A673 (cell line): Measurements from ENCODE around the gene POLA1. TPM values are rescaled to one million over a fixed set of nuclear protein-coding genes. Genes with fewer than 3 reads are reported as not detected.

Experiments
- BruUV-seq: library from RNA; stranded (reverse); fragments of 400-500 nt; replicated peaks from 2 replicates; lab custom pipeline; 2021; lab: Mats Ljungman, UMichigan
- CTCF ChIA-PET: fragments of 300-600 bp; sonication (Branson Sonifier 250); formaldehyde crosslinking; loops from one replicate; lab custom pipeline; 2022; ENCODE audit warnings: antibody characterized with exemption; lab: Charles Lee
- POLR2A ChIA-PET: fragments of 300-600 bp; sonication (Branson Sonifier 250); formaldehyde crosslinking; loops from one replicate; lab custom pipeline; 2022; ENCODE audit warnings: antibody characterized with exemption; ENCODE audit not compliant: low non-redundant PET; lab: Charles Lee
- DNase-seq: peaks from one replicate; pipeline ENCODE4 v3.0.0-alpha.2; 2015; ENCODE audit warnings: low spot score
- H3K27ac ChIP-seq: fragments of 200-600 bp; sonication (generic); 2 replicates; pipeline ENCODE4 v1.5.1; 2016; ENCODE audit warnings: mixed run types, low read depth, mild to moderate bottlenecking, mixed read lengths, antibody characterized with exemption, low read length; ENCODE audit not compliant: poor library complexity, severe bottlenecking
- H3K27me3 ChIP-seq: fragments of 200-600 bp; sonication (generic); replicated peaks from 2 replicates; pipeline ENCODE4 v1.6.1; 2017; ENCODE audit warnings: mixed run types, low read depth, mild to moderate bottlenecking, mixed read lengths, antibody characterized with exemption, low read length; ENCODE audit not compliant: insufficient read depth, poor library complexity
- H3K36me3 ChIP-seq: fragments of 200-600 bp; sonication (generic); 2 replicates; pipeline ENCODE4 v1.6.1; 2016; ENCODE audit warnings: mixed run types, mild to moderate bottlenecking, mixed read lengths, antibody characterized with exemption, low read length; ENCODE audit not compliant: insufficient read depth, poor library complexity, severe bottlenecking
- H3K4me1 ChIP-seq: fragments of 200-600 bp; sonication (generic); 2 replicates; pipeline ENCODE4 v1.6.1; 2017; ENCODE audit warnings: mixed run types, mild to moderate bottlenecking, mixed read lengths, antibody characterized with exemption, low read length; ENCODE audit not compliant: insufficient read depth, poor library complexity, severe bottlenecking
- H3K4me3 ChIP-seq: fragments of 200-600 bp; sonication (generic); 2 replicates; pipeline ENCODE4 v1.5.1; 2016; ENCODE audit warnings: low read depth, mixed run types, mild to moderate bottlenecking, mixed read lengths, low read length; ENCODE audit not compliant: poor library complexity, severe bottlenecking
- H3K9me3 ChIP-seq: fragments of 200-600 bp; sonication (generic); 2 replicates; pipeline ENCODE4 v1.6.1; 2016; ENCODE audit warnings: mixed run types, low read depth, mild to moderate bottlenecking, mixed read lengths, antibody characterized with exemption, low read length; ENCODE audit not compliant: poor library complexity, severe bottlenecking
- CTCF ChIP-seq: fragments of 300-800, 200-600 bp; sonication (generic); conservative IDR thresholded peaks from 2 replicates; pipeline ENCODE4 v1.5.1; 2017; ENCODE audit warnings: low read depth, mild to moderate bottlenecking, antibody characterized with exemption, low read length, moderate library complexity, mixed read lengths
- EZH2 ChIP-seq: fragments of 200-600 bp; sonication (generic); IDR thresholded peaks from 2 replicates; pipeline ENCODE4 v1.6.1; 2017; ENCODE audit warnings: borderline replicate concordance, low read depth, mild to moderate bottlenecking, mixed read lengths, antibody characterized with exemption, low read length; ENCODE audit not compliant: poor library complexity, severe bottlenecking
- intact Hi-C: fragments of 100-400 bp; cut with micrococcal nuclease; formaldehyde crosslinking; loops from one replicate; pipeline ENCODE4 v1.10.0; 2022; ENCODE audit not compliant: unreplicated experiment
- total RNA-seq: library from RNA; stranded (reverse); gene quantifications from 2 replicates; pipeline ENCODE4 v1.2.3, GENCODE V29; 2021

Gene POLA1
- total RNA-seq, 1 experiment from 2014 or later = 44.9 TPM

DNA sequence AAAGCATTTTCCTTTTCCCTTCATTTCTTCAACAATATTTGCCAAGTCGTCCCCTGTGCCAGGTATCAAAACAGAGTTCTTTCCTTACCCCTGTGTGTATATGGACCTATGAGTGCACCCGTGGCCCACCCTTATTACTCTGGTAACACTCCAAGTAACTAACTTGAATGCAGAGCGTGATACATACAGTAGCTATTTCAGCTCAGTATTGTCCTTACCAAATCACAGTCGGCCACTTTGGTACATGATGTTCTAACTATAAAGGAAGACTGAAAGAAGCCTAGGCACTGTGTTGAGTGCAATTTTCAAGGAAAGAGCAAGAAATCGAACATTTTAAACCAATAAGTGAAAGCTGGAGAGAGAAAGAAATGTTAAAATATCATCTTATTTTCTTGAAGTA, 233.7 kb downstream of the POLA1 start:
- no peak for DNase-seq
- no peaks in the 10 kb centered on the region for H3K4me1 ChIP-seq
- CTCF ChIA-PET = no interaction called here
- no peaks in the 10 kb centered on the region for H3K9me3 ChIP-seq
- intact Hi-C loops = loop anchor here (5.0 kb wide), 1 partner anchor 50 kb away; no protein-coding TSS in a partner anchor
- POLR2A ChIA-PET = no interaction called here
- H3K27me3 ChIP-seq = no peaks in the 10 kb centered on the region
- no peak overlapping the region for H3K27ac ChIP-seq
- BruUV-seq = no TSS peak
- TF ChIP-seq EZH2 (no peak), CTCF (no peak)
- no peak overlapping the region for H3K4me3 ChIP-seq
- H3K36me3 ChIP-seq = no peaks in the 10 kb centered on the region

DNA sequence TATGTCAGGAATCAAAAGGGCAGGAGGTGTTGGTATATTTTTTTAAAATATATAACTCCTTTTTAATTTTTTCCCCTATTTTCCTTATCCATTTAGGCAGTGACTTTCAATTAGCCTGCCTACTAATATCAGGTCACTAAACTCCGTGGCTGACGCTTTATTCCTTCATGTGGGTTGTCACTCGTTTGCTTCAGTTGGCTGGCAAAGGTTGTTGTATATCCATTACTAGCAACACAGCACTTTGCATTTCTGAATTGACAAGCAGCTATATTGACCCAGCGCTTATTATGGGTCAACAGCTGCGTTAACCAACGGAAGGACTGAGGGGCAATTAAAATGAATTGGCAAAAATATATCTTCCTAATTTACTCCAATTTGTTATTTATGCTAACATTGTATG, 234.4 kb downstream of the POLA1 start:
- H3K36me3 ChIP-seq = no peaks in the 10 kb centered on the region
- POLR2A ChIA-PET = no interaction called here
- no TSS peak for BruUV-seq
- intact Hi-C loops = loop anchor here (5.0 kb wide), 1 partner anchor 49 kb away; no protein-coding TSS in a partner anchor
- no peak for DNase-seq
- H3K4me3 ChIP-seq = no peak overlapping the region
- H3K27me3 ChIP-seq = no peaks in the 10 kb centered on the region
- H3K27ac ChIP-seq = no peak overlapping the region
- H3K9me3 ChIP-seq = no peaks in the 10 kb centered on the region
- CTCF ChIA-PET = no interaction called here
- H3K4me1 ChIP-seq = no peaks in the 10 kb centered on the region
- TF ChIP-seq EZH2 = no peak
- TF ChIP-seq CTCF = no peak

DNA sequence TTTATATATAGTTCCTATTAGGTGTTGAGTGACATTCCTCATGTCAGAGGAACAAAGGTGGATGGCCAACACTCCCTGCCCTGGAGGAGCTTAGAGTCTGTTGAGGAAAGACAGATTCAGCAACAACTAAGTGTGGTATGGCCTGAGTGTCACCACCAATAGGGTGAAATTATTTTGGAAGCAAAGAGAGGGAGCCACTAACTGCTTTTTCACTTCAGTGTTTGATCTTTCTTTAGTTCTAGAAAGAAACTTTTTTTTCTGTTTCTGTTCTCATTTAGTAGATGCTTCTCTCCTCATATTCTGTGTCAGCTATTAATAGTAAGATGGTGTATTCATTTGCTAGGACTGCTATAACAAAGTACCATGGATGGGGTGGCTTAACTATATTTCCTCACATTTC, 240.6 kb downstream of the POLA1 start:
- TF ChIP-seq EZH2 (no peak), CTCF (no peak)
- no peak for DNase-seq
- intact Hi-C loops = no loop called here
- Histone ChIP-seq H3K4me1 (no peaks in the 10 kb centered on the region), H3K27me3 (peaks cover 4% of the 10 kb centered on the region), H3K9me3 (no peaks in the 10 kb centered on the region), H3K27ac (no peak overlapping the region), H3K36me3 (no peaks in the 10 kb centered on the region), H3K4me3 (no peak overlapping the region)
- BruUV-seq = no TSS peak
- ChIA-PET POLR2A (no interaction called here), CTCF (no interaction called here)
